K562 (cell line): ENCODE results near the gene CHMP1A. TPM values are rescaled to one million over a fixed set of nuclear protein-coding genes. Genes with fewer than 3 reads are reported as not detected.
A peak's percentile ranks its signal among the peaks of the same experiment; 100 is the strongest.

Experiments
- GABPA ChIP-seq: fragments of 200-800 bp; sonication (Bioruptor generic); conservative IDR thresholded peaks from 2 replicates; pipeline ENCODE4 v1.6.1; 2016; ENCODE audit warnings: low read depth, missing genetic modification characterization, missing compliant biosample characterization
- MAZ ChIP-seq, 2 experiments: fragments of 450-650 bp in 1 of 2; sonication (generic) in 1 of 2; formaldehyde crosslinking; IDR thresholded peaks in 1 of 2; conservative IDR thresholded peaks in 1 of 2; 2 replicates each; pipeline versions ENCODE4 v1.4.0 to v1.5.0; 2020; ENCODE audit warnings: mild to moderate bottlenecking in 1 of 2, missing genetic modification reagents in 1 of 2
- MGA ChIP-seq: fragments of 450-650 bp; IDR thresholded peaks from 2 replicates; pipeline ENCODE4 v1.6.1; 2016; ENCODE audit warnings: mild to moderate bottlenecking, moderate library complexity
- MXI1 ChIP-seq: IDR thresholded peaks from 2 replicates; pipeline ENCODE4 v1.6.1; 2011; ENCODE audit warnings: low read depth, mild to moderate bottlenecking, improper control_type of control experiment, low read length
- PTRF ChIP-seq: fragments of 450-650 bp; IDR thresholded peaks from 2 replicates; pipeline ENCODE4 v1.6.1; 2016; ENCODE audit warnings: mild to moderate bottlenecking, missing genetic modification characterization, missing compliant biosample characterization
- RAD21 ChIP-seq, 2 experiments: fragments of 250-450 bp in 1 of 2; fragments of 450-650 bp in 1 of 2; sonication (Bioruptor Pico) in 1 of 2; formaldehyde crosslinking in 1 of 2; IDR thresholded peaks in 1 of 2; conservative IDR thresholded peaks in 1 of 2; 2 replicates each; pipeline versions ENCODE4 v1.4.0 to v1.8.0; 2020 to 2022; ENCODE audit warnings: mild to moderate bottlenecking in 2 of 2, moderate library complexity in 1 of 2
- SP1 ChIP-seq: sonication (generic); formaldehyde crosslinking; IDR thresholded peaks from 2 replicates; pipeline ENCODE4 v1.8.1; 2022; ENCODE audit warnings: mild to moderate bottlenecking, missing genetic modification reagents
- ZNF609 ChIP-seq: sonication (generic); formaldehyde crosslinking; IDR thresholded peaks from 2 replicates; pipeline ENCODE4 v1.8.1; 2023; ENCODE audit warnings: missing genetic modification reagents, mild to moderate bottlenecking, borderline replicate concordance
- polyA plus RNA-seq, 8 experiments: library from polyadenylated mRNA; depleted of rRNA in 4 of 8; stranded (reverse) in 5 of 8; unstranded in 3 of 8; fragments of >200 nt; fragmentation: Nextera tagmentation in 2 of 8; fragmentation: Illumina TruSeq in 1 of 8; extraction: Ambion mirVana in 2 of 8; extraction: Trizol in 1 of 8; gene quantifications; 2 replicates each; pipeline versions ENCODE4 v1.2.1 to v1.2.3, GENCODE V29; 2011 to 2014; ENCODE audit warnings: inconsistent platforms in 1 of 8, missing spikeins in 1 of 8
- total RNA-seq, 7 experiments: library from RNA; depleted of rRNA in 6 of 7; stranded (reverse); fragments of >200 nt in 6 of 7; fragmentation: Illumina TruSeq in 2 of 7; extraction: Trizol in 2 of 7; gene quantifications; 2 replicates each; pipeline versions ENCODE4 v1.2.1 to v1.2.3, GENCODE V29; 2011 to 2021; ENCODE audit warnings: low replicate concordance in 1 of 7

The CHMP1A gene
- total and polyA plus RNA-seq, 9 of the 15 experiments (the other 6 are each of a cell fraction or from before 2014, with no cell fraction given) = 0.83 to 79.9 (median 45.2) TPM

- TF ChIP-seq MGA = peak; percentile 96
- peak in 1 of 2 experiments; percentile 84 for TF ChIP-seq MAZ (CRISPR knock-in tag; conservative IDR thresholded peaks at IDR 0.05 in 1 of 2, IDR thresholded peaks at IDR 0.05 in 1 of 2)
- TF ChIP-seq ZNF609 (CRISPR knock-in tag) = no peak
- TF ChIP-seq RAD21 (CRISPR knock-in tag; conservative IDR thresholded peaks at IDR 0.05 in 1 of 2, IDR thresholded peaks at IDR 0.05 in 1 of 2) = no peak
- peak; percentile 84 for TF ChIP-seq GABPA (tag)
- TF ChIP-seq PTRF = no peak
- TF ChIP-seq SP1 = peak; percentile 77
- peak; percentile 99 for TF ChIP-seq MXI1
Measured at GRCh38 chr16:89686520-89687091, 29.1 kb upstream of the CHMP1A start, which contains the start of gene CDK10 (continued).
